HS-27A (cell line): ENCODE results near the gene F2R.
"Not testable (repeated sequence)": the region's sequence is repeated elsewhere in the genome, so short reads cannot be mapped to it uniquely, and the experiment has no call there.

Experiments
- DNase-seq: peaks from one replicate; pipeline ENCODE4 v3.0.0-alpha.2; 2012; ENCODE audit warnings: low read depth, missing footprints

F2R gene

GRCh38 chr5:76761118-76761517 lies 45.2 kb downstream of the F2R start:
- DNase-seq: not testable (repeated sequence)

- DNase-seq: no peak
Observed at GRCh38 chr5:76762484-76762883, 46.6 kb downstream of the F2R start.

GRCh38 chr5:76763136-76763535 lies 47.2 kb downstream of the F2R start:
- no peak for DNase-seq

GRCh38 chr5:76764374-76764773 lies 48.4 kb downstream of the F2R start:
- DNase-seq: no peak

- no peak for DNase-seq
Observed at GRCh38 chr5:76765249-76765648, 49.3 kb downstream of the F2R start.

- no peak for DNase-seq
Observed at GRCh38 chr5:76766746-76767145, 50.8 kb downstream of the F2R start.

- not testable (repeated sequence) for DNase-seq
Observed at GRCh38 chr5:76771041-76771440, 55.1 kb downstream of the F2R start.

GRCh38 chr5:76771705-76772405 lies 55.9 kb downstream of the F2R start:
- no peak for DNase-seq

GRCh38 chr5:76775921-76776320 lies 60.0 kb downstream of the F2R start:
- no peak for DNase-seq

GRCh38 chr5:76776391-76776790 lies 60.5 kb downstream of the F2R start:
- no peak for DNase-seq

- not testable (repeated sequence) for DNase-seq
Observed at GRCh38 chr5:76780616-76781015, 64.7 kb downstream of the F2R start.

GRCh38 chr5:76781775-76782174 lies 65.8 kb downstream of the F2R start:
- DNase-seq: no peak

- no peak for DNase-seq
Observed at GRCh38 chr5:76782444-76782843, 66.5 kb downstream of the F2R start.
